Measurements from ENCODE around the gene ARSG. TPM values are rescaled to one million over a fixed set of nuclear protein-coding genes. Genes with fewer than 3 reads are reported as not detected.
"Not testable (repeated sequence)": the region's sequence is repeated elsewhere in the genome, so short reads cannot be mapped to it uniquely, and the experiment has no call there.

ARSG gene
- total and polyA plus RNA-seq, 10 of the 15 experiments (the other 5 are each of a cell fraction or from before 2014, with no cell fraction given): 2.9 to 13.5 (median 7.6) TPM

- H3K9me3 ChIP-seq (replicated peaks; ENCODE audit: control insufficient read depth, insufficient read depth, low read length); H3K4me2 ChIP-seq (ENCODE audit: control insufficient read depth, insufficient read depth); POLR2A ChIA-PET; H3K36me3 ChIP-seq (ENCODE audit: control insufficient read depth in 2 of 2, insufficient read depth in 2 of 2, low read length in 1 of 2); RAD21 ChIA-PET (ENCODE audit: unreplicated experiment); H4K20me1 ChIP-seq (ENCODE audit: control insufficient read depth, insufficient read depth); H3K27me3 ChIP-seq (replicated peaks in 1 of 2; ENCODE audit: control insufficient read depth in 2 of 2, insufficient read depth in 2 of 2, low read length in 1 of 2); H3K4me1 ChIP-seq (ENCODE audit: control insufficient read depth, insufficient read depth, low read length); FAIRE-seq; H3K27ac ChIP-seq (ENCODE audit: control insufficient read depth, insufficient read depth); DNase-seq (ENCODE audit: low read depth, low spot score); H3K4me3 ChIP-seq; in situ Hi-C loops (cut with MboI); BruUV-seq (replicated peaks); ATAC-seq; H3K79me2 ChIP-seq (ENCODE audit: control insufficient read depth, insufficient read depth, low read length); H2AFZ ChIP-seq (ENCODE audit: control insufficient read depth, low read depth, low read length); H3K9ac ChIP-seq (ENCODE audit: control insufficient read depth, insufficient read depth, low read length); intact Hi-C loops (cut with micrococcal nuclease; ENCODE audit: unreplicated experiment): not testable (repeated sequence)
- peak; percentile 62; the same call in 1 of the 2 replicates for TF ChIP-seq CBX5 (IDR thresholded peaks at IDR 0.05; ENCODE audit: low read depth)
- WGBS (ENCODE audit: insufficient coverage, insufficient replicate concordance, low lambda C conversion rate, missing lambda C conversion rate): 91% methylated on average over 12 of the region's 12 CpGs
- ChIA-PET CTCF (interaction anchor here (1.6 kb wide), 1 partner anchor 12 kb away, joined by 3 read pairs; no protein-coding TSS in a partner anchor), SMC1A (ENCODE audit: uncharacterized antibody, unreplicated experiment) (interaction anchor here (1.0 kb wide), 1 partner anchor 10 kb away, joined by 4 read pairs; no protein-coding TSS in a partner anchor)
These were observed 40.6 kb downstream of the ARSG start for GRCh38 chr17:68331932-68332331.

- ATAC-seq (no peak), FAIRE-seq (no peak), DNase-seq (ENCODE audit: low read depth, low spot score) (no peak)
- ChIA-PET POLR2A (no interaction called here), CTCF (no interaction called here), RAD21 (ENCODE audit: unreplicated experiment) (no interaction called here), SMC1A (ENCODE audit: uncharacterized antibody, unreplicated experiment) (no interaction called here)
- in situ Hi-C loops (cut with MboI) (no loop called here), intact Hi-C loops (cut with micrococcal nuclease; ENCODE audit: unreplicated experiment) (no loop called here)
- no peak overlapping the region for H3K4me3 ChIP-seq
- no peak overlapping the region for H2AFZ ChIP-seq (ENCODE audit: control insufficient read depth, low read depth, low read length)
- H3K4me2 ChIP-seq (ENCODE audit: control insufficient read depth, insufficient read depth): no peak overlapping the region
- H3K27me3 ChIP-seq (replicated peaks in 1 of 2; ENCODE audit: control insufficient read depth in 2 of 2, insufficient read depth in 2 of 2, low read length in 1 of 2): no peaks in the 10 kb centered on the region
- H3K9me3 ChIP-seq (replicated peaks; ENCODE audit: control insufficient read depth, insufficient read depth, low read length): no peaks in the 10 kb centered on the region; the same call in 2 of the 3 replicates
- H3K36me3 ChIP-seq (ENCODE audit: control insufficient read depth in 2 of 2, insufficient read depth in 2 of 2, low read length in 1 of 2): no peaks in the 10 kb centered on the region
- 68% methylated on average over 9 of the region's 9 CpGs for WGBS (ENCODE audit: insufficient coverage, insufficient replicate concordance, low lambda C conversion rate, missing lambda C conversion rate)
- no TSS peak for BruUV-seq (replicated peaks)
- no peaks in the 10 kb centered on the region for H4K20me1 ChIP-seq (ENCODE audit: control insufficient read depth, insufficient read depth)
- H3K27ac ChIP-seq (ENCODE audit: control insufficient read depth, insufficient read depth): no peak overlapping the region
- no peak overlapping the region for H3K9ac ChIP-seq (ENCODE audit: control insufficient read depth, insufficient read depth, low read length)
- no peaks in the 10 kb centered on the region for H3K4me1 ChIP-seq (ENCODE audit: control insufficient read depth, insufficient read depth, low read length)
- no peaks in the 10 kb centered on the region for H3K79me2 ChIP-seq (ENCODE audit: control insufficient read depth, insufficient read depth, low read length)
- TF ChIP-seq ZNF274 (IDR thresholded peaks at IDR 0.05; ENCODE audit: insufficient read depth, insufficient read length) (no peak), CREM (IDR thresholded peaks at IDR 0.05; ENCODE audit: low read depth) (no peak), NR2C1 (IDR thresholded peaks at IDR 0.05) (no peak)
These were observed 43.1 kb downstream of the ARSG start for GRCh38 chr17:68334393-68334792.
